ENCODE results near the gene TTLL13. TPM values are rescaled to one million over a fixed set of nuclear protein-coding genes. Genes with fewer than 3 reads are reported as not detected.

TTLL13 gene
- 0.03 and 0.06 TPM in 2 replicates for polyA plus RNA-seq (2012; rRNA removed)
- polyA plus RNA-seq (2012; cell fraction: cytosol; rRNA removed), result 0.01 TPM in 1 of 2 replicates, not detected in the other
- 0.38 and 1.1 TPM in 2 replicates for polyA plus RNA-seq (2012; cell fraction: nucleus; rRNA removed)

- Histone ChIP-seq H4K20me1 (ENCODE audit: insufficient read depth) (no peaks in the 10 kb centered on the region), H2AFZ (ENCODE audit: low read depth) (peak within 1 kb of the TSS; percentile 88), H3K9ac (peak within 1 kb of the TSS; percentile 69), H3F3A (replicated peaks; ENCODE audit: insufficient read depth) (peaks cover 8% of the 10 kb centered on the region), H3K79me2 (ENCODE audit: insufficient read depth) (no peaks in the 10 kb centered on the region), H3K4me3 (ENCODE audit: low read depth in 2 of 2, low read length in 1 of 2) (peak within 1 kb of the TSS; percentile 58 to 95), H3K9me3 (no peaks in the 10 kb centered on the region), H3K4me2 (peak within 1 kb of the TSS; percentile 91), H3K4me1 (ENCODE audit: control insufficient read depth in 1 of 2, insufficient read depth in 2 of 2, low read depth in 1 of 2, low read length in 1 of 2) (no peaks in the 10 kb centered on the region; a peak in 1 of 4 replicates), H3K36me3 (replicated peaks in 1 of 2; ENCODE audit: control insufficient read depth in 1 of 2, insufficient read depth in 2 of 2, low read length in 1 of 2) (no peaks in the 10 kb centered on the region), H3K9me2 (no peaks in the 10 kb centered on the region), H3K27me3 (ENCODE audit: insufficient read depth) (no peaks in the 10 kb centered on the region), H3K27ac (ENCODE audit: low read depth in 2 of 2, low read length in 1 of 2) (peak within 1 kb of the TSS in 1 of 2 experiments; percentile 45; a peak in 1 of 4 replicates)
- WGBS (ENCODE audit: low lambda C conversion rate), result 3% methylated on average over 23 of the region's 44 CpGs
- DNase-seq, result peak; percentile 96
- ChIA-PET POLR2A (interaction anchor here (0.6 to 1.5 kb wide), 6 partner anchors 16 to 648 kb away, joined by 3 to 8 read pairs (median 4); partner anchors contain the start of genes CIB1, GDPGP1 and NGRN), CTCF (interaction anchor here (0.8 to 2.0 kb wide), 19 partner anchors 8 to 646 kb away, joined by 3 to 13 read pairs (median 4); partner anchors contain the start of genes CIB1, GDPGP1, IDH2 and NGRN)
- TF ChIP-seq EZH2phosphoT487 (IDR thresholded peaks at IDR 0.05; ENCODE audit: borderline replicate concordance, low read depth) (no peak), TCF12 (IDR thresholded peaks at IDR 0.05) (no peak), FOSL2 (IDR thresholded peaks at IDR 0.05; ENCODE audit: borderline replicate concordance, low read depth) (no peak), JUND (IDR thresholded peaks at IDR 0.05) (no peak), RXRA (IDR thresholded peaks at IDR 0.05; ENCODE audit: borderline replicate concordance, low read depth) (no peak), NFIC (IDR thresholded peaks at IDR 0.05; ENCODE audit: borderline replicate concordance) (peak; percentile 44), CHD2 (IDR thresholded peaks at IDR 0.05; ENCODE audit: low read length, partially characterized antibody) (peak; percentile 57), ELF1 (IDR thresholded peaks at IDR 0.05) (no peak), GABPA (IDR thresholded peaks at IDR 0.05; ENCODE audit: low read depth) (no peak), CTCF (IDR thresholded peaks at IDR 0.05) (peak; percentile 16; the same call in 1 of the 2 replicates), MXI1 (IDR thresholded peaks at IDR 0.05; ENCODE audit: low read depth, low read length) (peak; percentile 94), TEAD4 (IDR thresholded peaks at IDR 0.05; ENCODE audit: borderline replicate concordance, insufficient read depth) (no peak), MAX (IDR thresholded peaks at IDR 0.05; ENCODE audit: low read depth) (peak; percentile 87), FOXM1 (IDR thresholded peaks at IDR 0.05; ENCODE audit: low read depth) (no peak), RCOR1 (IDR thresholded peaks at IDR 0.05; ENCODE audit: low read length) (no peak), TAF1 (IDR thresholded peaks at IDR 0.05; ENCODE audit: borderline replicate concordance, low read depth, low read length) (no peak), PBX3 (IDR thresholded peaks at IDR 0.05) (no peak), REST (IDR thresholded peaks at IDR 0.05; ENCODE audit: low read depth, low read length) (no peak), NRF1 (IDR thresholded peaks at IDR 0.05; ENCODE audit: low read depth, low read length) (no peak), POLR2AphosphoS5 (IDR thresholded peaks at IDR 0.05; ENCODE audit: low read depth, low read length) (no peak), RFX5 (IDR thresholded peaks at IDR 0.05; ENCODE audit: low read length) (no peak), SIN3A (IDR thresholded peaks at IDR 0.05; ENCODE audit: borderline replicate concordance, low read depth, low read length) (no peak), EP300 (IDR thresholded peaks at IDR 0.05; ENCODE audit: borderline replicate concordance in 1 of 2, low read depth in 1 of 2, low read length in 1 of 2) (no peak), USF1 (IDR thresholded peaks at IDR 0.05; ENCODE audit: borderline replicate concordance, low read depth) (no peak), IRF3 (IDR thresholded peaks at IDR 0.05; ENCODE audit: low read depth, low read length) (no peak)
These were observed at the start of gene TTLL13 for GRCh38 chr15:90249203-90249863. TTLL13 (plus strand) TSS chr15:90249556; CDS start chr15:90250631, 1,075 bp downstream.
